Hepatocyte (in vitro differentiated cells): ENCODE data around the gene SLC6A8. TPM values are rescaled to one million over a fixed set of nuclear protein-coding genes. Genes with fewer than 3 reads are reported as not detected.

Experiments used
- DNase-seq: peaks from one replicate; pipeline ENCODE4 v3.0.0-alpha.2; 2016; ENCODE audit warnings: low spot score
- H2AFZ ChIP-seq: fragments of 200-600 bp; sonication (generic); 2 replicates; pipeline ENCODE4 v1.6.0; 2016; ENCODE audit warnings: antibody characterized with exemption, mild to moderate bottlenecking
- H3K27ac ChIP-seq: fragments of 200-600 bp; sonication (generic); 2 replicates; pipeline ENCODE4 v1.5.1; 2016; ENCODE audit warnings: mild to moderate bottlenecking
- H3K27me3 ChIP-seq: fragments of 200-600 bp; sonication (generic); 2 replicates; pipeline ENCODE4 v1.6.1; 2016
- H3K36me3 ChIP-seq: fragments of 200-600 bp; sonication (generic); replicated peaks from 2 replicates; pipeline ENCODE4 v1.5.1; 2016; ENCODE audit warnings: low read depth; ENCODE audit not compliant: insufficient read depth
- H3K4me1 ChIP-seq: fragments of 200-600 bp; sonication (generic); 2 replicates; pipeline ENCODE4 v1.5.1; 2016; ENCODE audit warnings: mild to moderate bottlenecking, moderate library complexity; ENCODE audit not compliant: insufficient read depth
- H3K4me2 ChIP-seq: fragments of 200-600 bp; sonication (generic); 2 replicates; pipeline ENCODE4 v1.6.0; 2016
- H3K4me3 ChIP-seq: fragments of 200-600 bp; sonication (generic); 2 replicates; pipeline ENCODE4 v1.5.1; 2016; ENCODE audit warnings: mild to moderate bottlenecking
- H3K79me2 ChIP-seq: fragments of 200-600 bp; sonication (generic); 2 replicates; pipeline ENCODE4 v1.6.0; 2017; ENCODE audit warnings: mild to moderate bottlenecking
- H3K9me2 ChIP-seq: fragments of 200-600 bp; sonication (generic); replicated peaks from 2 replicates; pipeline ENCODE4 v1.6.0; 2017; ENCODE audit warnings: mild to moderate bottlenecking; ENCODE audit not compliant: insufficient read depth
- H3K9me3 ChIP-seq: fragments of 200-600 bp; sonication (generic); 2 replicates; pipeline ENCODE4 v1.5.1; 2016; ENCODE audit warnings: low read depth, mild to moderate bottlenecking
- H4K20me1 ChIP-seq: fragments of 200-600 bp; sonication (generic); 2 replicates; pipeline ENCODE4 v1.6.0; 2016; ENCODE audit warnings: mild to moderate bottlenecking; ENCODE audit not compliant: insufficient read depth, poor library complexity, severe bottlenecking
- EZH2 ChIP-seq: fragments of 200-600 bp; sonication (generic); IDR thresholded peaks from 2 replicates; pipeline ENCODE4 v1.6.1; 2016; ENCODE audit warnings: antibody characterized with exemption, mild to moderate bottlenecking, borderline replicate concordance
- EZH2phosphoT487 ChIP-seq: fragments of 200-600 bp; sonication (generic); IDR thresholded peaks from one replicate; pipeline ENCODE4 v1.6.1; 2018; ENCODE audit warnings: antibody characterized with exemption, mild to moderate bottlenecking, low read depth, moderate library complexity; ENCODE audit not compliant: unreplicated experiment, severe bottlenecking
- WGBS: methylation state at CpG from one replicate; pipeline ENCODE4 v1.1.6; 2016; ENCODE audit warnings: low lambda C conversion rate; ENCODE audit errors: missing lambda C conversion rate; 5-methylcytosine and 5-hydroxymethylcytosine counted together
- polyA plus RNA-seq: library from polyadenylated mRNA; unstranded; fragments of >200 nt; fragmentation: Nextera tagmentation; extraction: Ambion mirVana; gene quantifications from 2 replicates; pipeline ENCODE4 v1.2.1, GENCODE V29; 2016
- total RNA-seq: library from RNA; depleted of rRNA; stranded (reverse); fragments of >200 nt; gene quantifications from 2 replicates; pipeline ENCODE4 v1.2.3, GENCODE V29; 2014
- TF ChIP-seq, protein P1 (sequence below): fragments of 200-600 bp; sonication (generic); IDR thresholded peaks from 2 replicates; pipeline ENCODE4 v1.5.1; 2016; ENCODE audit warnings: antibody characterized with exemption, mild to moderate bottlenecking; ENCODE audit not compliant: poor library complexity

SLC6A8 gene
- total and polyA plus RNA-seq, 2 experiments from 2014 or later: 28.4 to 36.7 TPM

GRCh38 chrX:153735274-153735673, 47.5 kb downstream of the SLC6A8 start:
- H3K4me1 ChIP-seq: no peaks in the 10 kb centered on the region

DNA sequence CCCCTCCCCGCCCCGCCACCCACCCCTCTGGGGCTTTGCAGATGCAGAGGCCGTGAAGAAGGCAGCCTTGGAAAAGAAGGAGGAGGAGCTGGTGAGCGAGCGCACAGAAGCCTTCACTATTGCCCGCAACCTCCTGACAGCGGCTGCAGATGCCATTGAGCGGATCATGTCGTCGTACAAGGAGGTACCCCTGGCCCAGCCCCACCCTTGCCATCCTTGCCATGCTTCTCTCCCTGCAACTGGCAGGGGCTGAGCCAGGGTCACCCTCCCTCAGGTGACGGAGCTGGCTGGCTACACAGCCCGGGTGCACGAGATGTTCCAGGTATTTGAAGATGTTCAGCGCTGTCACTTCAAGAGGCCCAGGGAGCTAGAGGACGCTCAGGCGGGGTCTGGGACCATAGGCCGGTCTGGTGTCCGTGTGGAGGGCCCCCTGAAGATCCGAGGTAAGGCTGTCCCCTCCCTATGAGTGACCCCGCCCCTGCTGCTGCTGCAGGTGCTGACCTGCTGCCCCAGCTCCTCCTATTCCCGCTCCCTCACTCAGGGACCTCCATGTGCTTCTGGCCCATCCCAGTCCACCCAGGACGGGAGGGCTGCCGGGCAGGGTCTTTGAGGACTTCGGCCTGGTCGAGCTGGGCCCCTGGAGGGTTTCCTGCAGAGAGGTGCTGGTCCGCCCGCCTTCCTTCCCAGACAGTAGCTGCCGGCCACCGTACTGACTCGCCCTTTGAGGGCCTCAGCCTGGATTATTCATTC, 48.5 kb downstream of the SLC6A8 start:
- Histone ChIP-seq H3K4me3 (no peak overlapping the region), H3K4me2 (no peak overlapping the region), H3K4me1 (no peaks in the 10 kb centered on the region), H3K36me3 (no peaks in the 10 kb centered on the region), H2AFZ (no peak overlapping the region), H3K9me2 (no peaks in the 10 kb centered on the region), H3K27ac (no peak overlapping the region), H3K79me2 (no peaks in the 10 kb centered on the region), H4K20me1 (no peaks in the 10 kb centered on the region), H3K27me3 (no peaks in the 10 kb centered on the region), H3K9me3 (no peaks in the 10 kb centered on the region)
- WGBS: 88% methylated on average over 29 of the region's 30 CpGs
- no peak for DNase-seq
- TF ChIP-seq EZH2 (no peak), EZH2phosphoT487 (no peak)
- TF ChIP-seq, protein P1, sequence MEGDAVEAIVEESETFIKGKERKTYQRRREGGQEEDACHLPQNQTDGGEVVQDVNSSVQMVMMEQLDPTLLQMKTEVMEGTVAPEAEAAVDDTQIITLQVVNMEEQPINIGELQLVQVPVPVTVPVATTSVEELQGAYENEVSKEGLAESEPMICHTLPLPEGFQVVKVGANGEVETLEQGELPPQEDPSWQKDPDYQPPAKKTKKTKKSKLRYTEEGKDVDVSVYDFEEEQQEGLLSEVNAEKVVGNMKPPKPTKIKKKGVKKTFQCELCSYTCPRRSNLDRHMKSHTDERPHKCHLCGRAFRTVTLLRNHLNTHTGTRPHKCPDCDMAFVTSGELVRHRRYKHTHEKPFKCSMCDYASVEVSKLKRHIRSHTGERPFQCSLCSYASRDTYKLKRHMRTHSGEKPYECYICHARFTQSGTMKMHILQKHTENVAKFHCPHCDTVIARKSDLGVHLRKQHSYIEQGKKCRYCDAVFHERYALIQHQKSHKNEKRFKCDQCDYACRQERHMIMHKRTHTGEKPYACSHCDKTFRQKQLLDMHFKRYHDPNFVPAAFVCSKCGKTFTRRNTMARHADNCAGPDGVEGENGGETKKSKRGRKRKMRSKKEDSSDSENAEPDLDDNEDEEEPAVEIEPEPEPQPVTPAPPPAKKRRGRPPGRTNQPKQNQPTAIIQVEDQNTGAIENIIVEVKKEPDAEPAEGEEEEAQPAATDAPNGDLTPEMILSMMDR: no peak

More at GRCh38 chrX:153735274-153735673, 47.5 kb downstream of the SLC6A8 start:
- Histone ChIP-seq H3K9me2 (no peaks in the 10 kb centered on the region), H3K79me2 (no peaks in the 10 kb centered on the region), H3K27me3 (no peaks in the 10 kb centered on the region), H2AFZ (no peak overlapping the region), H4K20me1 (no peaks in the 10 kb centered on the region), H3K27ac (no peak overlapping the region), H3K4me3 (no peak overlapping the region), H3K9me3 (no peaks in the 10 kb centered on the region), H3K4me2 (no peak overlapping the region), H3K36me3 (no peaks in the 10 kb centered on the region)
- WGBS: 81% methylated on average over 9 of the region's 9 CpGs
- no peak for TF ChIP-seq EZH2
- TF ChIP-seq, protein P1: no peak
- TF ChIP-seq EZH2phosphoT487: no peak
- DNase-seq: no peak

GRCh38 chrX:153736871-153737441, 49.2 kb downstream of the SLC6A8 start:
- Histone ChIP-seq H2AFZ (no peak overlapping the region), H3K9me2 (no peaks in the 10 kb centered on the region), H3K4me1 (no peaks in the 10 kb centered on the region), H3K27me3 (no peaks in the 10 kb centered on the region), H3K36me3 (no peaks in the 10 kb centered on the region), H3K4me2 (no peak overlapping the region), H3K79me2 (no peaks in the 10 kb centered on the region), H3K27ac (no peak overlapping the region), H3K4me3 (no peak overlapping the region), H4K20me1 (no peaks in the 10 kb centered on the region), H3K9me3 (no peaks in the 10 kb centered on the region)
- DNase-seq: no peak
- TF ChIP-seq EZH2 (no peak), EZH2phosphoT487 (no peak)
- TF ChIP-seq, protein P1: no peak
- 86% methylated on average over 15 of the region's 15 CpGs for WGBS
